Sigmoid colon (tissue), 7 donors: ENCODE results near the gene MCF2L. TPM values are rescaled to one million over a fixed set of nuclear protein-coding genes. Genes with fewer than 3 reads are reported as not detected.

ENCODE experiments used
- DNase-seq: peaks from one replicate; pipeline ENCODE4 v3.0.0-alpha.2; 2019
- H3K27ac ChIP-seq, 4 donors: fragments of 200-600 bp; sonication (generic); one replicate each; pipeline ENCODE4 v1.5.1; 2016 to 2019; ENCODE audit warnings: mild to moderate bottlenecking in 1 of 4
- H3K27me3 ChIP-seq, 3 donors: fragments of 200-600 bp; sonication (generic); one replicate each; pipeline ENCODE4 v1.5.1; 2019; ENCODE audit warnings: mild to moderate bottlenecking in 1 of 3
- H3K36me3 ChIP-seq, 4 donors: fragments of 200-600 bp; sonication (generic); one replicate each; pipeline ENCODE4 v1.5.1; 2016 to 2019
- H3K4me1 ChIP-seq, 4 donors: fragments of 200-600 bp; sonication (generic); one replicate each; pipeline ENCODE4 v1.5.1; 2017 to 2019
- H3K4me3 ChIP-seq, 4 donors: fragments of 200-600 bp; sonication (generic); one replicate each; pipeline ENCODE4 v1.5.1; 2017 to 2019; ENCODE audit warnings: mild to moderate bottlenecking in 2 of 4, moderate library complexity in 1 of 4
- H3K9me3 ChIP-seq, 4 donors: fragments of 200-600 bp in 3 of 4; sonication (generic) in 3 of 4; one replicate each; pipeline versions ENCODE4 v1.5.1 to v1.6.1; 2013 to 2019
- CTCF ChIP-seq, 4 experiments: fragments of 450-650 bp in 3 of 4; fragments of 200-600 bp in 1 of 4; IDR thresholded peaks; one replicate each; pipeline ENCODE4 v1.5.1; 2016 to 2019; ENCODE audit warnings: antibody characterized with exemption in 4 of 4, mild to moderate bottlenecking in 3 of 4, moderate library complexity in 2 of 4
- EP300 ChIP-seq, 4 donors: sonication (generic); formaldehyde crosslinking; IDR thresholded peaks; one replicate each; pipeline ENCODE4 v1.6.1; 2017; ENCODE audit warnings: antibody characterized with exemption in 4 of 4
- POLR2A ChIP-seq, 2 donors: fragments of 450-650 bp; IDR thresholded peaks; one replicate each; pipeline ENCODE4 v1.6.1; 2016; ENCODE audit warnings: antibody characterized with exemption in 2 of 2, mild to moderate bottlenecking in 2 of 2, moderate library complexity in 2 of 2
- POLR2AphosphoS5 ChIP-seq, 4 donors: sonication (generic); formaldehyde crosslinking; IDR thresholded peaks; one replicate each; pipeline ENCODE4 v1.6.1; 2017; ENCODE audit warnings: antibody characterized with exemption in 4 of 4
- WGBS, 2 donors: extraction: QIAGEN DNeasy Blood & Tissue Kit; methylation state at CpG; one replicate each; pipeline ENCODE4 v1.1.7; 2013; 5-methylcytosine and 5-hydroxymethylcytosine counted together
- intact Hi-C: fragments of 100-400 bp; cut with DNase I; formaldehyde crosslinking; loops from one replicate; pipeline ENCODE4 v1.15.1; 2023
- polyA plus RNA-seq, 3 donors: library from polyadenylated mRNA; stranded (reverse); fragments of 200-250 nt; gene quantifications; one replicate each; pipeline ENCODE4 v1.2.3, GENCODE V29; 2013
- total RNA-seq, 4 donors: library from RNA; depleted of rRNA; stranded (reverse); fragments of >200 nt; gene quantifications; one replicate each; pipeline ENCODE4 v1.1.0, GENCODE V29; 2016
- donor health status: healthy with polysubstance abuse.
- donor health status: Bipolar disorder and iron deficiency.
- donor health status: healthy.

Gene MCF2L
- total and polyA plus RNA-seq, 7 donors: 7.5 to 59.9 (median 20.2) TPM

- Histone ChIP-seq H3K4me1 (no peaks in the 10 kb centered on the region), H3K27me3 (no peaks in the 10 kb centered on the region), H3K36me3 (no peaks in the 10 kb centered on the region), H3K27ac (no peak overlapping the region), H3K4me3 (no peak overlapping the region), H3K9me3 (no peaks in the 10 kb centered on the region)
- TF ChIP-seq EP300 (IDR thresholded peaks at IDR 0.05): no peak
- TF ChIP-seq POLR2A (IDR thresholded peaks at IDR 0.05): no peak
- no peak for TF ChIP-seq POLR2AphosphoS5 (IDR thresholded peaks at IDR 0.05)
- no peak for TF ChIP-seq CTCF (IDR thresholded peaks at IDR 0.05)
- intact Hi-C loops: no loop called here
- DNase-seq: no peak
- WGBS, 2 donors: 95 to 96% methylated on average over 22 of the region's 22 CpGs
Measured at GRCh38 chr13:113063091-113063491, 94.1 kb downstream of the MCF2L start.

GRCh38 chr13:113064000-113064533 is 95.1 kb downstream of the MCF2L start:
- no peak for TF ChIP-seq POLR2AphosphoS5 (IDR thresholded peaks at IDR 0.05)
- TF ChIP-seq EP300 (IDR thresholded peaks at IDR 0.05): no peak
- TF ChIP-seq POLR2A (IDR thresholded peaks at IDR 0.05): no peak
- no peak for TF ChIP-seq CTCF (IDR thresholded peaks at IDR 0.05)
- 92 to 93% methylated on average over 29 of the region's 29 CpGs for WGBS, 2 donors
- intact Hi-C loops: no loop called here
- no peak overlapping the region for H3K4me3 ChIP-seq
- no peaks in the 10 kb centered on the region for H3K9me3 ChIP-seq
- no peak overlapping the region for H3K27ac ChIP-seq
- no peaks in the 10 kb centered on the region for H3K36me3 ChIP-seq
- DNase-seq: no peak
- H3K4me1 ChIP-seq: no peaks in the 10 kb centered on the region
- no peaks in the 10 kb centered on the region for H3K27me3 ChIP-seq

GRCh38 chr13:113064534-113065405 is 95.8 kb downstream of the MCF2L start:
- DNase-seq: no peak
- no peaks in the 10 kb centered on the region for H3K36me3 ChIP-seq
- no peak for TF ChIP-seq EP300 (IDR thresholded peaks at IDR 0.05)
- H3K4me1 ChIP-seq: no peaks in the 10 kb centered on the region
- WGBS, 2 donors: 90 to 92% methylated on average over 41 of the region's 41 CpGs
- no peak overlapping the region for H3K27ac ChIP-seq
- no peak overlapping the region for H3K4me3 ChIP-seq
- intact Hi-C loops: no loop called here
- no peaks in the 10 kb centered on the region for H3K27me3 ChIP-seq
- H3K9me3 ChIP-seq: no peaks in the 10 kb centered on the region

- Histone ChIP-seq H3K36me3 (no peaks in the 10 kb centered on the region), H3K4me3 (no peak overlapping the region), H3K9me3 (no peaks in the 10 kb centered on the region), H3K27ac (no peak overlapping the region), H3K4me1 (no peaks in the 10 kb centered on the region), H3K27me3 (no peaks in the 10 kb centered on the region)
- intact Hi-C loops: no loop called here
- 93% methylated on average over 29 of the region's 29 CpGs for WGBS, 2 donors
- no peak for TF ChIP-seq EP300 (IDR thresholded peaks at IDR 0.05)
- TF ChIP-seq CTCF (IDR thresholded peaks at IDR 0.05): no peak
- TF ChIP-seq POLR2A (IDR thresholded peaks at IDR 0.05): no peak
- no peak for TF ChIP-seq POLR2AphosphoS5 (IDR thresholded peaks at IDR 0.05)
- no peak for DNase-seq
Measured at GRCh38 chr13:113065406-113066141, 96.6 kb downstream of the MCF2L start.

GRCh38 chr13:113066142-113066455 is 97.1 kb downstream of the MCF2L start:
- no peaks in the 10 kb centered on the region for H3K9me3 ChIP-seq
- DNase-seq: no peak
- no peaks in the 10 kb centered on the region for H3K36me3 ChIP-seq
- H3K4me1 ChIP-seq: no peaks in the 10 kb centered on the region
- TF ChIP-seq POLR2A (IDR thresholded peaks at IDR 0.05): no peak
- no peak for TF ChIP-seq POLR2AphosphoS5 (IDR thresholded peaks at IDR 0.05)
- no peak for TF ChIP-seq CTCF (IDR thresholded peaks at IDR 0.05)
- no peak for TF ChIP-seq EP300 (IDR thresholded peaks at IDR 0.05)
- no peak overlapping the region for H3K27ac ChIP-seq
- intact Hi-C loops: no loop called here
- H3K27me3 ChIP-seq: no peaks in the 10 kb centered on the region
- 92 to 94% methylated on average over 10 of the region's 10 CpGs for WGBS, 2 donors
- H3K4me3 ChIP-seq: no peak overlapping the region
